ENCODE results near the gene SRPRA. TPM values are rescaled to one million over a fixed set of nuclear protein-coding genes. Genes with fewer than 3 reads are reported as not detected.

SRPRA gene
- total RNA-seq, 2 experiments from 2014 or later = 127 to 128 TPM

GRCh38 chr11:126219547-126219946 is 49.1 kb downstream of the SRPRA start:
- Mint-ChIP-seq H3K9me3 (no peaks in the 10 kb centered on the region), H3K27ac (no peak overlapping the region), H3K4me1 (ENCODE audit: low read depth) (peaks cover 18% of the 10 kb centered on the region), H3K27me3 (no peaks in the 10 kb centered on the region), H3K4me3 (no peak overlapping the region), H3K36me3 (ENCODE audit: low read depth) (no peaks in the 10 kb centered on the region)
- CTCF ChIA-PET = no interaction called here
- POLR2A ChIA-PET = interaction anchor here (1.7 kb wide), 1 partner anchor 315 kb away, joined by 4 read pairs; the partner anchor contains the start of gene DDX25
- no peak for TF ChIP-seq CTCF (IDR thresholded peaks at IDR 0.05)
- ATAC-seq = no peak
- no peak for DNase-seq
- intact Hi-C loops (cut with micrococcal nuclease) = no loop called here

DNA sequence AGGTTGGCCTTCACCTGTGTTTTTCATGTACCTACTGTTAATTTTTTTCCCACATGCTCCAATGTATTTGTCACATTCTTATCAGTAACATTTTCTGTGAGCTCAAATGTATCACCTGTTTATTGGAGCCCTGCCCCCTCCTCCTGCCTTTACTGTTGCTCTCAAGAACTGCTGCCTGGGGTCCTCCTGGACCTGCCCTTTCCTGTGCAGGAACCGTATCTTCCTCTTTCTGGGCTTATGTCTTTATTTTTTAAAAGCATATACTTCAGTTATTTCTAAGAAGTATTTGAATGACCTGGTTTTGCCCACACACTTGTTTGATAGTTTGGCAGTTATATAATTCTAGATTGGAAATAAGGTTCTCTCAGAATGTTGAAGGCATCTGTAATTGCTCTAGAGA is 51.2 kb downstream of the SRPRA start:
- ATAC-seq (no peak), DNase-seq (no peak)
- H3K36me3 Mint-ChIP-seq (ENCODE audit: low read depth) = no peaks in the 10 kb centered on the region
- H3K27ac Mint-ChIP-seq = no peak overlapping the region
- TF ChIP-seq CTCF (IDR thresholded peaks at IDR 0.05) = no peak
- no peaks in the 10 kb centered on the region for H3K27me3 Mint-ChIP-seq
- no peaks in the 10 kb centered on the region for H3K9me3 Mint-ChIP-seq
- peaks cover 28% of the 10 kb centered on the region for H3K4me1 Mint-ChIP-seq (ENCODE audit: low read depth)
- no peak overlapping the region for H3K4me3 Mint-ChIP-seq
- intact Hi-C loops (cut with micrococcal nuclease) = no loop called here
- ChIA-PET POLR2A (interaction anchor here (1.6 kb wide), 1 partner anchor 14 kb away, joined by 3 read pairs; no protein-coding TSS in a partner anchor), CTCF (interaction anchor here (1.1 kb wide), 1 partner anchor 13 kb away, joined by 4 read pairs; no protein-coding TSS in a partner anchor)

DNA sequence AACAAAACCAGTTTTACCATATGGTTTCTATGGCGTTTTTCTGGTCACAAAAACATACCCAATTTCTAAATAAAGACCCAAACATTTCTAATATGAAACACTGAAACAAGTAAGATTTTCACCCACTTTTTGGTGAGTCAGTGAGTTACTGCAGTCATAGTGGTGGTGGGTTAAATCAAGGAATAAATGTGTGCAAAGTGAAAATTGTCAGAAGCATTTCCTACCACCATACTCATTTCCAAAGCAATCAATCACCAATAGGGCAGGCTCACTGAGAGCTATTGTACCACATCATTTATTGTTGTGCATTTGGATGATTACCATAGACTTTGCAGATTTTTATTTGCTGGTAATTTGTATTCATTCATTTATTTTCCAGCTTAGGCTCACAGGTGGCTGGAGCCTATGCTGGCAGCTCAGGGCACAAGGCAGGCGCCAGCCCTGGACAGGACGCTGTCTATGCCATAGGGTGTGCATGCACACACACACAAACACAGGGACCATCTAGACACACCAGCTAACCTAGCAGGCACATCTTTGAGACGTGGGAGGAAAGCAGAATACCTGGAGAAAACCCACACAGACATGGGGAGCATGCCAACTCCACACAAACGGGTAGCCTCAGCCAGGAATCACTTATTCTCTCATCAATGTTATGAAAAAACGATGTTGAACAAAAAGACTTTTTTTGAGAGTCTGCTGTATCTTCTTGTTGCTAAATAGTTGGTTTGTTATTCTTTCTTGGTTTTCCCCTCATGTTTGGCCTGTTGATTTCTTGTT is 52.0 kb downstream of the SRPRA start:
- Mint-ChIP-seq H3K9me3 (no peaks in the 10 kb centered on the region), H3K27ac (peak overlapping the region; percentile 13), H3K36me3 (ENCODE audit: low read depth) (no peaks in the 10 kb centered on the region), H3K4me1 (ENCODE audit: low read depth) (peaks cover 29% of the 10 kb centered on the region), H3K4me3 (no peak overlapping the region), H3K27me3 (no peaks in the 10 kb centered on the region)
- DNase-seq (no peak), ATAC-seq (no peak)
- ChIA-PET POLR2A (interaction anchor here (1.6 kb wide), 1 partner anchor 13 kb away, joined by 3 read pairs; no protein-coding TSS in a partner anchor), CTCF (no interaction called here)
- TF ChIP-seq CTCF (IDR thresholded peaks at IDR 0.05) = no peak
- intact Hi-C loops (cut with micrococcal nuclease) = no loop called here

DNA sequence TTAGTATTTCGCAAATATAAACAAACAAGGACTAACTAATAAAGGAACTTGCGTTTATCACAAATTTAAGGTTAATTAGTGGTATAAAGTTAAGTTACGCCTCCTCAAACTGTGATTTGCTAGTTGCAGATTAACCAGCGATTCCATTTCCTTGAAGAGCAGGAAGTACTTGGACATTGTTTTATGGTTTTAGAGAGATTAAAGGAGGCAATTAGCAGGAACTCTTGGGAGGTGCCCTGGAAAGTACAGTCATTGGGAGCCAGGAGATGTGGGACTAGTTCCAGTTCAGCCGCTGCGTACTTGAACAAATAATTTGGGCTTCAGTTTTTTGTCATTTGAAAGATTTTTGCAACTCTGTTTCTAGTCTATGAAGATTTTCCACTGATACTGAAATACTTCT is 53.9 kb downstream of the SRPRA start:
- Mint-ChIP-seq H3K27ac (no peak overlapping the region), H3K4me1 (ENCODE audit: low read depth) (peaks cover 37% of the 10 kb centered on the region), H3K36me3 (ENCODE audit: low read depth) (peaks cover 6% of the 10 kb centered on the region), H3K27me3 (no peaks in the 10 kb centered on the region), H3K4me3 (no peak overlapping the region), H3K9me3 (no peaks in the 10 kb centered on the region)
- ATAC-seq (no peak), DNase-seq (no peak)
- TF ChIP-seq CTCF (IDR thresholded peaks at IDR 0.05) = no peak
- CTCF ChIA-PET = no interaction called here
- intact Hi-C loops (cut with micrococcal nuclease) = no loop called here
- POLR2A ChIA-PET = interaction anchor here (0.9 kb wide), 1 partner anchor 56 kb away, joined by 3 read pairs; no protein-coding TSS in a partner anchor

DNA sequence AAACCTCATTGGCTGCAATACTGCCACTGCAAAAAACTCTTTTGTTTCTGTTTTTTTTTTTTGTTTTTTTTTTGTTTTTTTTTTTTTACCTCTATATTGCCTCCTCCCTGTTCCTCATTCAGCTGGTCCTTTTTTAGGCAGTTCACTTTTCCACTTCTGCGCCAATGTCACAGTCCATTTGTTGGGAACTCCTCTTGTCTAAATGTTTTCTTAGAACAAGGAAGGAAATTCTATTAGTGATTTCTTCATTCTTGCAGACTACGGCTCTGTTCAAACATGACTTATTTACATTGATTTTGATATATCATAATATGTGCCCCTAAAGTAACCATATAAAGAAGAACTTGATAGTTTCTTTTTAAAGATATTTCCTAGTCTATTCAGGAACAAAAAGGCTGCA is 54.3 kb downstream of the SRPRA start:
- peaks cover 40% of the 10 kb centered on the region for H3K4me1 Mint-ChIP-seq (ENCODE audit: low read depth)
- H3K4me3 Mint-ChIP-seq = no peak overlapping the region
- ChIA-PET POLR2A (no interaction called here), CTCF (no interaction called here)
- H3K36me3 Mint-ChIP-seq (ENCODE audit: low read depth) = peaks cover 10% of the 10 kb centered on the region
- no peaks in the 10 kb centered on the region for H3K9me3 Mint-ChIP-seq
- DNase-seq = no peak
- H3K27ac Mint-ChIP-seq = no peak overlapping the region
- ATAC-seq = no peak
- TF ChIP-seq CTCF (IDR thresholded peaks at IDR 0.05) = no peak
- no peaks in the 10 kb centered on the region for H3K27me3 Mint-ChIP-seq
- intact Hi-C loops (cut with micrococcal nuclease) = no loop called here

All from activated CD8-positive, alpha-beta T cell treated with anti-CD3 and anti-CD28 coated beads for 36 hours (primary cell).